GM19395 (cell line): ENCODE data around the gene PSME1.

ENCODE experiments used
- ATAC-seq: cut with Tn5 transposase; IDR thresholded peaks from one replicate; pipeline ENCODE4 v1.9.1; 2021; ENCODE audit warnings: mild to moderate bottlenecking, moderate library complexity; ENCODE audit not compliant: unreplicated experiment

PSME1 gene

GRCh38 chr14:24145690-24146452, 9.9 kb downstream of the PSME1 start:
- no peak for ATAC-seq

GRCh38 chr14:24146453-24146977, 10.5 kb downstream of the PSME1 start, which contains the start of gene PSME2:
Gene PSME2, minus strand, starts transcription at chr14:24146610. Its CDS starts 29 bp downstream, at chr14:24146581.
- ATAC-seq = peak; percentile 59

DNA sequence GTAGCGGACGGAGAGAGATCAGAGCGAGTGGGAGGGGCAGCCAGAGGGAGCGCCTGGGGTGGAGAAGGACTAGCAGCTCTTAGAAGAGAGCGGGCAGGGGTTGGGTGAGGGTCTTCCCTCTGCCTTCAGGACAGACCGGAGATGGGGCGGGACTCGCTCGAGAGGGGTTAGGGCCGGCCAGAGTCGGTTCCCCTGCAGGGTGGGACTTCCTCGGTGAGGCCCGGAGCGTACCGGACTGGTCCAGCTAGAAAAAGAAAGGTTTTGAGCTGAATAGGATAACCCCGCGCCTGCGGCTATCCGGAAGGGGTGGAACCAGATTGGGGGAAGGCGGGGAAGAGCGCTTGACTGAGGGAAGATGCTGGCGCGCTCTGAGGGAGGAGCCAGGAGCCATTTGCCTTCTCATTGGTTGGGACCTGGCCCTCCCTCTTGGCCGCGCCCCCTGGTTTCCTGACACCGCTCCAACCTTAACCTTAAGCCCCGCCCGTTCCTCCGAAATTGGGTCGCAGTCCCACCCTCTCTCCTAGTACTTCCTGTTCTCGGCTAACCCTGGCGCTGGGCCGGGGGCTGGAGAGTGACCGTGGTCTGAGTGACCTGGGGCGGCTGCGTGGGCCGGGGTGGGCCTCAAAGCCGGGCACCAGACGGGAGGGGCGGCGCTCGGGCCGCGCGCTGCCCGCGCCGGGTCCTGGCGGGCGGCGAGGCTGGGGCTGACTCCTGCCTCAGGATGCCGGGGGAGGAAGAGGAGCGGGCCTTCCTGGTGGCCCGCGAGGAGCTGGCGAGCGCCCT, 11.2 kb downstream of the PSME1 start, which contains the start of gene RNF31:
Gene RNF31 (plus strand): TSS at position 521 of the 783 bp plus-strand sequence. CDS start 201 bp downstream, at position 722.
- peak; percentile 85 for ATAC-seq

DNA sequence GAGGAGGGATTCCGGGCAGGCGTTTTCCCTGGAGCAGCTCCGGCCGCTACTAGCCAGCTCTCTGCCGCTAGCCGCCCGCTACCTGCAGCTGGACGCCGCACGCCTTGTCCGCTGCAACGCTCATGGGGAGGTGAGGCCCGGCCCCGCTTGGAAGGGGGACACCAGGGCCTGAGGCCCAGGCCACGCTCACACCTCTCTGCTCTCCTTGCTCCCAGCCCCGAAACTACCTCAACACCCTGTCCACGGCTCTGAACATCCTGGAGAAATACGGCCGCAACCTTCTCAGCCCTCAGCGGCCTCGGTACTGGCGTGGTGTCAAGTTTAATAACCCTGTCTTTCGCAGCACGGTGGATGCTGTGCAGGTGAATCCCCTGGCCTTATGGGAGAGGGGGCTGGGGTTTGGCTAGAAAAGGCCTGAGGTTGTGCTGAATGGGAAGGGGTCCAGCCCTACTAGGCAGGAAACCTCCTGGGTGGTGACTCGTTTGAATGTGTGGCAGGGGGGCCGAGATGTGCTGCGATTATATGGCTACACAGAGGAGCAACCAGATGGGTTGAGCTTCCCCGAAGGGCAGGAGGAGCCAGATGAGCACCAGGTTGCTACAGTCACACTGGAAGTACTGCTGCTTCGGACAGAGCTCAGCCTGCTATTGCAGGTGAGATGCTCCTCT, 11.9 kb downstream of the PSME1 start:
- no peak for ATAC-seq

- ATAC-seq = no peak
Observed at GRCh38 chr14:24149302-24149969, 13.4 kb downstream of the PSME1 start.

- ATAC-seq = no peak
Observed at GRCh38 chr14:24150061-24150460, 14.1 kb downstream of the PSME1 start.

GRCh38 chr14:24150567-24150966, 14.6 kb downstream of the PSME1 start:
- no peak for ATAC-seq

GRCh38 chr14:24150993-24151392, 15.0 kb downstream of the PSME1 start:
- no peak for ATAC-seq

DNA sequence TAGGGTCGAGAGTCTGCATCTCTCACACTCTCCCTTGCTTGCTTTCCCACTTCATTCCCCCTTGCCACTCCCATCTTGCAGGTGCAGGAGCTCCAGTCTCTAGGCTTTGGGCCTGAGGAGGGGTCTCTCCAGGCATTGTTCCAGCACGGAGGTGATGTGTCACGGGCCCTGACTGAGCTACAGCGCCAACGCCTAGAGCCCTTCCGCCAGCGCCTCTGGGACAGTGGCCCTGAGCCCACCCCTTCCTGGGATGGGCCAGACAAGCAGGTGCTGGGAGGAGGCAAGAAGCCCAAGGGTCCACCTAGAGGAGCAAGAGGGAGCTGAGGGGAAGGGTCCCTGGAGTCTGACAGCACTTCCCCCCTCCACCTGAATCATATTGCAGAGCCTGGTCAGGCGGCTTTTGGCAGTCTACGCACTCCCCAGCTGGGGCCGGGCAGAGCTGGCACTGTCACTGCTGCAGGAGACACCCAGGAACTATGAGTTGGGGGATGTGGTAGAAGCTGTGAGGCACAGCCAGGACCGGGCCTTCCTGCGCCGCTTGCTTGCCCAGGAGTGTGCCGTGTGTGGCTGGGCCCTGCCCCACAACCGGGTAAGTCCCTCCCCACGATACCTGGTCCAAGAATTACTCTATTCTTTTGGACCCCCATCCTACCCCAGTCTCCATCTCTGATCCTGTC, 15.5 kb downstream of the PSME1 start:
- ATAC-seq = no peak

DNA sequence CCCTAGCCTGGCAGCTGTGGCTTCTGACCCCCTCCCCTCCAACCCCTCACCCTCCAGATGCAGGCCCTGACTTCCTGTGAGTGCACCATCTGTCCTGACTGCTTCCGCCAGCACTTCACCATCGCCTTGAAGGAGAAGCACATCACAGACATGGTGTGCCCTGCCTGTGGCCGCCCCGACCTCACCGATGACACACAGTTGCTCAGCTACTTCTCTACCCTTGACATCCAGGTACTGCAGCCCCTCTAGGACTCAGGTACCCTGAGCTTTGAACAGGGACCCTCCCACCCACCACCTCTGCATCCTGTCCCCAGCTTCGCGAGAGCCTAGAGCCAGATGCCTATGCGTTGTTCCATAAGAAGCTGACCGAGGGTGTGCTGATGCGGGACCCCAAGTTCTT, 19.1 kb downstream of the PSME1 start:
- no peak for ATAC-seq

DNA sequence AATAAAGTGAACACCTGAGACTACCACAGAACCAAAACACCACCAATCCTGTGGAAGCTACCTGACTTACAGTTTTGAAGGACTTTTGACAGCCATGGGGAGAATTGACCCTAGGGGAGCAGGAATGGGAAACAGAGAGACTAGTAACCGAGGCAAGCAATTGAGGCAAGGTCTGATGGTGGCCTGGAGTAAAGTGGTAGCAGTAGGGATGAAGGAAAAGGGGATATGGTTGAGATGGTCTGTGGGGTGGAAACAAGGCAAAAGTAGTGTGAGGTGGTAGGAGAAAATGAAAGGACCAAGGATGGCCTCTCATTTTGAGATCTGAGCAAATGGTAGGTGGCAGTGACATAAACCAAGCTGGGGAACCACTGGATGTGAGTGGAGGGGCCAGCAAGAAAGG, 20.8 kb downstream of the PSME1 start:
- ATAC-seq = no peak

GRCh38 chr14:24157331-24157730, 21.3 kb downstream of the PSME1 start:
- ATAC-seq = no peak

GRCh38 chr14:24159777-24160498, 23.9 kb downstream of the PSME1 start:
- no peak for ATAC-seq

- peak; percentile 6 for ATAC-seq
Observed at GRCh38 chr14:24160499-24160849, 24.5 kb downstream of the PSME1 start.

DNA sequence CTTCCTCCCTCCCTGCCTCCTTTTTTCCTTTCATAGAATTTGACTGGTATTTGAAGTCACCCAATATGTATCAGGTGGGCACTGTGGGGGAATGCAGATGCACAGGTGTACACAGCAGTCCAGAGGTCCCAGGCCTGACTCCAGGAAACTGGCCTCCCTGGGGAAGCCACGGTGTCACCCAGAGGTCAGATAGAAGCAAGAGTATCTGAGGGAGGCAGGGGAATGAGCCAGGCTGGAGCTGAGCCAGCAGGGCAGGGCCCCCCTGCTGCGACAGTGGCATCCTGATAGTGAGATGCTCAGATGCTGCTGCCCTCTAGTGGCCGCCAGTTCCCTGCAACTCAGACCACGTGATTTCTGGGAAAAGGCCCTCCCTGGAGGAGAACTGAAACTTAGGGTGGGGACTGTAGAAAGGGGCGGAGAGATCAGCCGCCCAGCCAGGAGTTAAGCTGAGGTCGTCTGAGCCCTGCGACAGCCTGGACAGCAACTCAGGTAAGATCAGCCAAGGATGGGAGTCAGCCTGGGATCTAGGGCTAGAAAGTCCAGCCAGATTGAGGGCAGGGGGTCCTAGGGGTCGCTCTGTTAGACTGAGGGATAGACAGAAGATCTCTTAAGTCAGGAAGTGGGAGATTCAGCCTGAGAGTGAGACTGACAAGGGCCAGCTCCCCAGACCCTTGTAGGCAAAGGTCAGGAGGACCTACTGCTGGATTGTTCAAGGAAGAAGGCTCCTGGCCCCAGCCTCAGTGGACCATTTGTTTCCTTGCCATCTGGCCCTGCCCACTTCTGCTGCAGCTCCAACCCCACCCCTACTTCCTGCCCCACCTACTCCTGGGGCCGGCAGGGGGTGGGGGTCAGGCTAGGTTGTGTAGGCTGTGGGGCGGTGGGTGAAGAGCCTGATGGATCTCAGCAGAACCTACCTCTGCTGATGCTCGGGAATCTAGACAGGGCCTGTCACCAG, 25.1 kb downstream of the PSME1 start, which contains the start of gene IRF9:
Gene IRF9 (plus strand): TSS at position 416 of the 955 bp plus-strand sequence. CDS start 880 bp downstream, outside the sequence.
- ATAC-seq = peak; percentile 86

- ATAC-seq = no peak
Observed at GRCh38 chr14:24162093-24162492, 26.1 kb downstream of the PSME1 start.

GRCh38 chr14:24164518-24164991, 28.6 kb downstream of the PSME1 start:
- no peak for ATAC-seq

DNA sequence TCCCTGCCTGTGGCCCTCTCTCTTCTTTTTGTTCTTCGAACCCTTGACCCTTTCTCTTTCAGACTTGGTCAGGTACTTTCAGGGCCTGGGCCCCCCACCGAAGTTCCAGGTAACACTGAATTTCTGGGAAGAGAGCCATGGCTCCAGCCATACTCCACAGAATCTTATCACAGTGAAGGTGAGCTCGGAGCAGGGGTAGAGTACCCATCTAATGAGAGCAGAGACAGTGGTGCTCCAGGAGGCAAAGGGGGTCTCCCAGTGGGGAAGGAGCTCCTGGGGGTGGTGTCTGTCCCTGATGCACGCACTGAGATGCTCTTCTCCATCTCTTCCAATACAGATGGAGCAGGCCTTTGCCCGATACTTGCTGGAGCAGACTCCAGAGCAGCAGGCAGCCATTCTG, 29.8 kb downstream of the PSME1 start:
- no peak for ATAC-seq
